HEK293 (cell line): ENCODE results near the gene FDX2.

Experiments used
- CTCF ChIA-PET: fragments of 350-600 bp; formaldehyde crosslinking; extraction: SDS; loops from one replicate; lab custom pipeline; 2021; ENCODE audit warnings: antibody characterized with exemption; lab: Yijun Ruan, JAX
- POLR2A ChIA-PET: fragments of 300-600 bp; formaldehyde crosslinking; extraction: SDS; loops from one replicate; lab custom pipeline; 2020; ENCODE audit warnings: antibody characterized with exemption, inconsistent platforms; lab: Yijun Ruan, JAX
- H3K27ac ChIP-seq: fragments of 200-500 bp; sonication (Bioruptor generic); 2 replicates; pipeline ENCODE4 v1.5.1; 2014; ENCODE audit warnings: low read depth, low read length, control low read depth, inconsistent platforms; ENCODE audit errors: extremely low read depth
- H3K36me3 ChIP-seq, 2 experiments: fragments of 200-500 bp in 1 of 2; sonication (Bioruptor generic) in 1 of 2; 1 replicate in 1 of 2; 2 replicates in 1 of 2; pipeline ENCODE4 v1.5.1; 2014 to 2017; ENCODE audit warnings: inconsistent platforms in 2 of 2, low read length in 2 of 2; ENCODE audit not compliant: control insufficient read depth in 2 of 2, insufficient read depth in 1 of 2
- H3K4me1 ChIP-seq: fragments of 200-500 bp; sonication (Bioruptor generic); 2 replicates; pipeline ENCODE4 v1.5.1; 2014; ENCODE audit warnings: mild to moderate bottlenecking, low read length, inconsistent platforms; ENCODE audit not compliant: control insufficient read depth, insufficient read depth
- H3K4me3 ChIP-seq: 2 replicates; pipeline ENCODE4 v1.5.1; 2011; ENCODE audit warnings: low read depth, mild to moderate bottlenecking, control low read depth, low read length, moderate library complexity
- H3K9me3 ChIP-seq: fragments of 200-500 bp; sonication (Bioruptor generic); 2 replicates; pipeline ENCODE4 v1.5.1; 2014; ENCODE audit warnings: low read depth, low read length, inconsistent platforms; ENCODE audit not compliant: control insufficient read depth, insufficient read depth
- INSM2 ChIP-seq: fragments of 450-650 bp; formaldehyde crosslinking; IDR thresholded peaks from 2 replicates; pipeline ENCODE4 v1.5.1; 2016; ENCODE audit warnings: missing biosample characterization, missing genetic modification characterization
- PRDM10 ChIP-seq: fragments of 450-650 bp; formaldehyde crosslinking; IDR thresholded peaks from 2 replicates; pipeline ENCODE4 v1.5.1; 2016; ENCODE audit warnings: missing biosample characterization, missing genetic modification characterization
- SCRT1 ChIP-seq: fragments of 450-650 bp; formaldehyde crosslinking; IDR thresholded peaks from 2 replicates; pipeline ENCODE4 v1.5.1; 2016; ENCODE audit warnings: missing biosample characterization, missing genetic modification characterization, borderline replicate concordance
- SP7 ChIP-seq: fragments of 450-650 bp; formaldehyde crosslinking; IDR thresholded peaks from 2 replicates; pipeline ENCODE4 v1.5.1; 2016; ENCODE audit warnings: missing biosample characterization, missing genetic modification characterization
- ZBTB48 ChIP-seq: fragments of 450-650 bp; formaldehyde crosslinking; IDR thresholded peaks from 2 replicates; pipeline ENCODE4 v1.5.1; 2016; ENCODE audit warnings: missing biosample characterization, missing genetic modification characterization
- ZFP69B ChIP-seq: fragments of 450-650 bp; formaldehyde crosslinking; IDR thresholded peaks from 2 replicates; pipeline ENCODE4 v1.5.1; 2016; ENCODE audit warnings: missing biosample characterization, missing genetic modification characterization
- ZNF140 ChIP-seq: fragments of 450-650 bp; formaldehyde crosslinking; IDR thresholded peaks from 2 replicates; pipeline ENCODE4 v1.5.1; 2016; ENCODE audit warnings: missing biosample characterization, missing genetic modification characterization
- ZNF184 ChIP-seq: fragments of 450-650 bp; IDR thresholded peaks from 2 replicates; pipeline ENCODE4 v1.5.1; 2018; ENCODE audit warnings: missing biosample characterization, mild to moderate bottlenecking, missing genetic modification characterization
- ZNF214 ChIP-seq: fragments of 450-650 bp; formaldehyde crosslinking; IDR thresholded peaks from 2 replicates; pipeline ENCODE4 v1.5.1; 2017; ENCODE audit warnings: missing biosample characterization, mild to moderate bottlenecking, missing genetic modification characterization, borderline replicate concordance
- ZNF335 ChIP-seq: fragments of 450-650 bp; formaldehyde crosslinking; conservative IDR thresholded peaks from 2 replicates; pipeline ENCODE4 v1.5.1; 2016; ENCODE audit warnings: missing biosample characterization, missing genetic modification characterization
- ZNF473 ChIP-seq: fragments of 450-650 bp; formaldehyde crosslinking; IDR thresholded peaks from 2 replicates; pipeline ENCODE4 v1.5.1; 2017; ENCODE audit warnings: missing biosample characterization, missing genetic modification characterization
- ZNF510 ChIP-seq: fragments of 450-650 bp; formaldehyde crosslinking; IDR thresholded peaks from 2 replicates; pipeline ENCODE4 v1.5.1; 2018; ENCODE audit warnings: mild to moderate bottlenecking, missing genetic modification characterization, missing biosample characterization; ENCODE audit not compliant: insufficient replicate concordance
- ZNF544 ChIP-seq: fragments of 450-650 bp; formaldehyde crosslinking; IDR thresholded peaks from 2 replicates; pipeline ENCODE4 v1.5.0; 2017; ENCODE audit warnings: missing biosample characterization, missing genetic modification characterization
- ZNF629 ChIP-seq: fragments of 450-650 bp; formaldehyde crosslinking; IDR thresholded peaks from 2 replicates; pipeline ENCODE4 v1.5.1; 2017; ENCODE audit warnings: missing biosample characterization, missing genetic modification characterization
- ZNF660 ChIP-seq: fragments of 450-650 bp; IDR thresholded peaks from 2 replicates; pipeline ENCODE4 v1.5.1; 2018; ENCODE audit warnings: missing biosample characterization, mild to moderate bottlenecking, missing genetic modification characterization
- ZNF76 ChIP-seq: fragments of 450-650 bp; formaldehyde crosslinking; IDR thresholded peaks from 2 replicates; pipeline ENCODE4; 2016; ENCODE audit warnings: low read depth, missing biosample characterization, missing genetic modification characterization, borderline replicate concordance
- TF ChIP-seq, protein P1 (sequence below): fragments of 450-650 bp; formaldehyde crosslinking; IDR thresholded peaks from 2 replicates; pipeline ENCODE4 v1.5.1; 2016; ENCODE audit warnings: missing biosample characterization, missing genetic modification characterization

Gene FDX2

GRCh38 chr19:10289167-10289835, 26.5 kb downstream of the FDX2 start (continued):
- TF ChIP-seq ZNF544 (tag by site-specific recombination) (no peak), INSM2 (tag by site-specific recombination) (0 out of 2 replicates have a peak, but pooled peaks have one; percentile 31), SP7 (tag by site-specific recombination) (peak; percentile 82; the same call in 1 of the 2 replicates), ZNF335 (tag by site-specific recombination) (peak; percentile 57), ZNF629 (tag by site-specific recombination) (peak; percentile 60; the same call in 1 of the 2 replicates), ZNF76 (tag by site-specific recombination) (peak; percentile 88), ZNF214 (tag by site-specific recombination) (no peak), ZNF140 (tag by site-specific recombination) (no peak), ZFP69B (tag by site-specific recombination) (no peak), ZNF660 (tag by site-specific recombination) (0 out of 2 replicates have a peak, but pooled peaks have one; percentile 13), ZBTB48 (no peak), ZNF510 (tag by site-specific recombination) (no peak), ZNF184 (0 out of 2 replicates have a peak, but pooled peaks have one; percentile 7), ZNF473 (tag by site-specific recombination) (no peak), PRDM10 (tag by site-specific recombination) (peak; percentile 70)
- TF ChIP-seq, protein P1, sequence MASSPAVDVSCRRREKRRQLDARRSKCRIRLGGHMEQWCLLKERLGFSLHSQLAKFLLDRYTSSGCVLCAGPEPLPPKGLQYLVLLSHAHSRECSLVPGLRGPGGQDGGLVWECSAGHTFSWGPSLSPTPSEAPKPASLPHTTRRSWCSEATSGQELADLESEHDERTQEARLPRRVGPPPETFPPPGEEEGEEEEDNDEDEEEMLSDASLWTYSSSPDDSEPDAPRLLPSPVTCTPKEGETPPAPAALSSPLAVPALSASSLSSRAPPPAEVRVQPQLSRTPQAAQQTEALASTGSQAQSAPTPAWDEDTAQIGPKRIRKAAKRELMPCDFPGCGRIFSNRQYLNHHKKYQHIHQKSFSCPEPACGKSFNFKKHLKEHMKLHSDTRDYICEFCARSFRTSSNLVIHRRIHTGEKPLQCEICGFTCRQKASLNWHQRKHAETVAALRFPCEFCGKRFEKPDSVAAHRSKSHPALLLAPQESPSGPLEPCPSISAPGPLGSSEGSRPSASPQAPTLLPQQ (tag by site-specific recombination), result 0 out of 2 replicates have a peak, but pooled peaks have one; percentile 22

- ChIA-PET CTCF (interaction anchor here (0.7 to 3.2 kb wide), 10 partner anchors 18 to 128 kb away, joined by 3 to 13 read pairs (median 4); partner anchors contain the start of gene ICAM1), POLR2A (interaction anchor here (0.5 to 1.7 kb wide), 9 partner anchors 12 to 1120 kb away, joined by 4 to 21 read pairs (median 7); partner anchors contain the start of genes ICAM1, RAVER1 and TYK2)
- Histone ChIP-seq H3K4me1 (peaks cover 4% of the 10 kb centered on the region; the same call in 1 of the 2 replicates), H3K4me3 (no peak overlapping the region), H3K36me3 (no peaks in the 10 kb centered on the region), H3K9me3 (no peaks in the 10 kb centered on the region), H3K27ac (no peak overlapping the region)
- TF ChIP-seq ZBTB48, result 0 out of 2 replicates have a peak, but pooled peaks have one; percentile 7
- TF ChIP-seq SCRT1 (tag by site-specific recombination), result no peak
These were observed 27.1 kb downstream of the FDX2 start for GRCh38 chr19:10288662-10289166.
